Measurements from ENCODE around the gene IDI1.

Gene IDI1

DNA sequence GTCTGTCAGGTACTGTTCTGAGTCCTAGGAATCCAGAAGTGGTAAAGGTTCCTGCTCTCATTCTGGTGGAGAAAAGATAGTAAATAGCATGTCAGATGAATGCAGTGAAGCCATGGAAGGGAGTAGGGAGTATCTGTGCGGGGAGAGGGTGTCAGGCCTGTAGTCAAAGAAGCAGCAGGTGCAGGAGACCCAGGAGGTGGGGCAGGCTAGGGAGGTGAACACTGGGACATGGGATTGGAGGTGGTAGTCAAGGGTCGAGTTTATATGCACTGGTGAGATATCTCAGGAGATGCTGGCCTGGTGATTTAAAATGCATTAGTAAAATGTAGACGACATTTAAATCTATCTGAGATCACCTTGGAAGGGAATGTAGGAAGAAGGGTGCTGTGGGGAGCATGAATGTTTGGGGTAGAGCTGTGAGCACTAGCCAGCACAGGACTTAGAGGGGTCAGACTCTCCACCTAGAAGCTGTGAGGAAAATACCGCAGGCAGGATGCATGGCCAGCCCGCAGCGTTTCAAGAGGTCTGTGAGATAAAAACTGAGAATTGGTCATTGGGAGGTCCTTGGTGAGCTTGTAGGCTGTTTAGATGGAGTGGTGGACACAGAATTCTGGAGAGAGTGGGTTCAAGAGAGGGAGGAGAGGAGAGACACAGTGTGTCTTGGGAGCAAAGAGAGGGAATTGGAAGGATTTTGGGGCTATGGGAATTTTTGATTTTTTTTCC, 53.9 kb downstream of the IDI1 start:
- no peak for DNase-seq (ENCODE audit: low spot score)

DNA sequence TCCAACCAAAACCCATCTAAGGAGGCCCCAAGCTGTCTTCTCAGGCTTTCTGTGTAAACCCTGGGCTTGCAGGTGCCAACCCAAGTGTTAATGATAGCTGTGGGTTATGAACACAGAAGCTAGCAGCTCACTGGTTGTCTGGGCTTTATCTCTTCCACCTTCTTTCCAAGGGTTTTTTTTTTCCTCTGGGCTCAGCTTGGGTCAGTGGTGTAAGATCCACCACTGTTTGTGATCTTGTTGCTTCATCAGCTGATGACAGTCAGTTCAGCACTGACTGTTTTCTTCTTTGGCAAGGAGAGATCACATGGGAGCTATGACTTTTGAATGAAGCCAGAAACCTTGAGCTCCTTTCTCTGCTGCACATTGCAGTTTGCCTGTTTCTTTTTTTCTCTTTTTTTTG, 56.0 kb downstream of the IDI1 start:
- DNase-seq (ENCODE audit: low spot score): no peak

DNA sequence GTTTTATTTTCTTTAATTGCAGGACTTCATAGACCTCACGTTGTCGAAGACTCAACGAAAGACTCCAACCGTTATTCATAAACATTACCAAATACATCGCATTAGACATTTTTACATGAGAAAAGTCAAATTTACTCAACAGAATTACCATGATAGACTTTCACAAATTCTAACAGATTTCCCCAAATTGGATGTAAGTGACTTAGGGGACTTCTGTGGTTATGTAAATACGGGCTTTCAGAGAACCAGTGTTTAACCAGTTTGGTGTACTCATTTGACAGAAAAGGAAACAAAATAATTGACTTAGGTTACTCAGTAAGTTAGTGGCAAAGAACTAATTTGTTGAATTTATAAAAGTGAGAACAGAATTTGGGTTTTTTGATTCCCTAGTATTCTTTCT, 56.5 kb downstream of the IDI1 start:
- no peak for DNase-seq (ENCODE audit: low spot score)

DNA sequence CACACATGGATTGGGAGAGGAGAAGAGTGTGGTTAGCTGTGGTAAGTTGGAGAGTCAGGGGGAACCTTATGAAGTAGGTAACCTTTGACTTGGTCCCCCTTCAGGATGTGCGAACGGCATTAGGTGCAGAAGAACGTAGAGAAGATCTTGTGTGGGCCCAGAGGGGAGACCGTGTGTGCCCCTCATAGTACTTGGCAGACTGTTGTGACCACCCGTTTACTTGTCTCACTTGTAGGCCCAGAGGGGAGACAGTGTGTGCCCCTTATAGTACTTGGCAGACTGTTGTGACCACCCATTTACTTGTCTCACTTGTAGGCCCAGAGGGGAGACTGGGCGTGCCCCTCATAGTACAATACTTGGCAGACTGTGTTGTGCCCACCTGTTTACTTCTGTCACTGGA, 58.1 kb downstream of the IDI1 start:
- no peak for DNase-seq (ENCODE audit: low spot score)

Data from hematopoietic multipotent progenitor cell treated with erythropoietin and hydrocortisone succinate and interleukin-3 and kit ligand, for 15 days (in vitro differentiated cells).